DMS53 treated with DMSO at 0.1 percent for 48 hours (cell line): ENCODE results near the gene TXNDC5.

Source experiments
- DNase-seq: peaks from one replicate; lab custom pipeline; 2025; ENCODE audit not compliant: unreplicated experiment; lab: John Stamatoyannopoulos, UW

The TXNDC5 gene

DNA sequence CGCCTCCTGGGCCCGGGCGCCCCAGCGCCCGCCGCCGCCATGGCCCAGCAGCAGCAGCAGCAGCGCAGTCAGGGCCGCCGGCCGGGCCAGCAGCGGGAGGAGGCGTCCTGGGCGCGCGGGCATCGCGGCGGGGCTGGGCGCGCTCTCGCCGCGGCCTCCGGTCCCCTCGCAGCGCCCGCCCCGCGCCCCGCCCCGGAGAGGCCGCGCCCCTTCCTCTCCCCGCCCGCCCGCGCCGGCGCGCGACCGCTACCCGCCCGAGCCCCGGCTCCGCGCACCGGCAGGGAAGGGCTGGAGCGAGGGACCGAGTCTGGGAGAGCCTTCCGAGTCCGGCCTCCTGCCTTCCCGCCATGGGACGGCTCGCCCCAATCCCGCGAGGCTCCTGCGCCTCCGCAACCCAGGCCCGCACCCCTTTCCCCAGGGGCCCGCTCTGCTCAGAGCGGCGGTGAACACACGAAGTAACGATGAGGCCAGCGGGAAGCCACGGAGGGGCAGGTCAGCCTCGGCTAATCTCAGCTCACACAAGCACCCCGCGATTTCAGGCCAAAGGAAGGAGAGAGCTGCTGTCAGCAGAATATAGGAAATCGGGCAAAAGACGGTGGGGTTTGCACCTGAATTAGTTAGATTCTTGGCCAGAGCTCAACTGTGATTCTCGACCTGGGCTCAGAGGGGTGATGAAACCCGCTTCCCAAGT is at the start of gene TXNDC5:
TXNDC5 (minus strand) TSS at position 135 of the 691 bp plus-strand sequence; CDS start at position 123, 12 bp downstream.
- peak; percentile 76 for DNase-seq

- no peak for DNase-seq
These were observed 49.6 kb upstream of the TXNDC5 start for GRCh38 chr6:7960141-7960540.

- DNase-seq, result peak; percentile 33
These were observed 48.9 kb upstream of the TXNDC5 start for GRCh38 chr6:7959453-7959852.

DNA sequence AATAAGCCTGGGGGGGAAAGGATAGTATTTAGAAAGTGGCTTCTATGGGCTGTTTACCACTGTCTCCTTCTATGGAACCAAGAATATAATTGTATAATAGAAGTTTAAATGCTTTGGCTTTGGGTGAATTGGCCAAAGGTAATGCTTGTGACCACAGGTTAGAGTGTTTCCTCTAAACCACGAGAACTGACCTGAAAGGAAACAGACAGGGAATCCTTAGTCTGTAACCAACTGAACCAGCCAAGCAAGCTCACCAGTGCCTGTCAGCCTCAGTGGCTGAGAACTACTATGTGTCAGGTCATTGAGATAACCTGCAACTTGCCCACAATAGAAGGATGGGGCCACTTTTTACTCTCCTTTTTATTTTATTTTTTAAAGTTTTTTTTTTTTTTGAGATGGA is 47.9 kb upstream of the TXNDC5 start:
- DNase-seq, result no peak

DNA sequence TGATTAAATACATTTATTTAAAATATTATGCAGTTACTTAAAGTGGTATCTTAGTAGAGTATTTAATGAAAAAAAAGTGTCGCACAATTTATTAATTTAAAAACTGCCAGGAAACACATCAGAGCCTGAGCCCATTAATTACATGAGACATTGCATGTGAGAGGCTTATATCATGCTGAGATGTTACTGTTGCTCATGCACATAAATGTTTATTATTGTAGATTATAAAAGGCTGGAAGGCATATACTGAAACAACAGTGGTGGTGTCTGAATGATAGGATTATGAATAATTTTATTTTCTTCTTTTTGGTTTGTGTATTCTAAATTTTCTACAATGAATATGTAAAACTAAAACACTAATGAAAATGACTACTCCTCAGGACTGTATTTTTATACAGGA is 45.7 kb upstream of the TXNDC5 start:
- DNase-seq, result no peak

GRCh38 chr6:7954477-7955200 is 44.1 kb upstream of the TXNDC5 start:
- DNase-seq, result no peak

DNA sequence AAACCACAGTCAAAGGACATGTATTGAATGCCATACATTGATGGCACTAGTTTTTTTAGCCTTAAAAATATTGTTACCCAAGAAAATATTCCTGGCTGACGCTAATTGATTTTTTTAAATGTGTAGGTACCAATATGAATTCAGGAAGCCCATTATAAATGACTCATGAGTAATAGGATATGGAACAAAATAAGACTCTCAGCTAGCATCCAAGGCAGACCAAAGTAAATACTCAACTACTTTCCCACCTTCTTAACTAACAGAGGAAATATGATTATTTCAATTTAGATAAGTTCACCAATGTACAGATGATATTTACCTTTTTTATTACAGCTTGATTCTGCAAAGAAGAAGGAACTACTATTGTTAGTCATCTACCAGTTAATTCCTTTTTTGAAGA is 43.2 kb upstream of the TXNDC5 start:
- no peak for DNase-seq

DNA sequence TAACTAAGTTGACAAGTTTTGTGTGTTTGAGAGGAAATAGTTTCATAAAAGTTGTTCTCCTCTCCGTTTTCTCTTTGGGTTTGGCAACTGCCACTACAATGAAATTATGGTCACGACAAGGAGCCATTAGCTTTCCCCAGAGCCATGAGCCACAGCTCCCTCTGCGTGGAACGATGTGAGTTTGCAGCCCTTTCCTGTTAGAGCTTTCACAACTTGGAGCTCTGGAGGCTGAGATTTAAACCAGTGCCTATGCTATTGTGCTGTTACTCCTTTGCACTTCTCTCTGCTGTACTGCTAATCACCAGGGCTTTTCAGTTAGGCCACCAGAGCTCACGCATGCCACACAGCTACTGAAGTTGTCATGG is 29.3 kb upstream of the TXNDC5 start:
- DNase-seq, result no peak

- DNase-seq, result peak; percentile 67
These were observed 28.7 kb upstream of the TXNDC5 start for GRCh38 chr6:7939184-7939863.

DNA sequence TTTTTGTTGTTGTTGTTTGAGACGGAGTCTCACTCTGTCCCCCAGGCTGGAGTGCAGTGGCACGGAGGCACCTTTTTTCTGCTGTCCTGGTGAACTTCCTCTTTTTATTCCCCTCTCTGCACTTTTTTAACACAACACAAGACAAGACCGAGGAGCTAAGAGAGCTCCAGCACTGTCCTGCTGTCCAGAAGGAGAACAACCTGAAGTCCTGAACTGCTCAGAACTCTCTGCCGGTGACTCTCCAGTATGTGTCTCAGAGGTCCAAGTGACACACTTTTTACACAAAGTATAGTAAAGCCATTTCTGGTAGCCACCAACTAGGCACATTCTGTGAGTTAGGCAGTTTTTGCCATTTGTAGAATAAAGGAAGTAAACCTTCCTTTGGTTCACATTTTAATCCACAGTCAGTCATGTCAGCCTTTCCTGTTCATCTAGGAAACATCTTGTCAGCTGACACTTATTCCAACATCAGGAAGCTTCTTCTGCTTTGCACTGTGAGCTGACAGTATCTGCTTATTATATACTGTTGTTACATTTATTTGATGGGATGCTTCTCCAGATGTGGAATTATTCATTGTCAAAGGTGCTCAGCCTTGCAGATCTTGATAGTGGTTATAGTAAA is 28.1 kb upstream of the TXNDC5 start:
- no peak for DNase-seq

DNA sequence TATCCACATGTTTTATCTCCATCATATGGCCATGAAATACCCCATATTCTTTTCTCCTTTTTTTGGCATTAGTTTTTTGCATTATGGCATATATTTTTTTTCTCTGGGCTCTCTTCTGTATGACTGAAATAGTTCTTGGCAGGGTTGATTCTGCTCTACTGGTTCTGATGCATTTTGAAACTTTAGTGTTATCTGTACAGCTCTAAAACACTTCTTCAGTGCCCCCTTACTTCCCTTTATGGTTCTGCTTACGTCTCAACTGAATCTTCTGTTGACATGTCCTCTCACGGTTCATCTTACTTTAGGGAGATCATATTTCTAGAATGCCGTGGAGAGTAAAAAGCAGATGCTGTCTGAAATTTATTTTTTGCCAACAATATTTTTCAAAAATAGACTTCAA is 23.2 kb upstream of the TXNDC5 start:
- DNase-seq, result no peak

- no peak for DNase-seq
These were observed 22.0 kb upstream of the TXNDC5 start for GRCh38 chr6:7932625-7933024.

- no peak for DNase-seq
These were observed 14.3 kb upstream of the TXNDC5 start for GRCh38 chr6:7924867-7925266.

GRCh38 chr6:7922596-7922995 is 12.0 kb upstream of the TXNDC5 start:
- DNase-seq, result no peak

DNA sequence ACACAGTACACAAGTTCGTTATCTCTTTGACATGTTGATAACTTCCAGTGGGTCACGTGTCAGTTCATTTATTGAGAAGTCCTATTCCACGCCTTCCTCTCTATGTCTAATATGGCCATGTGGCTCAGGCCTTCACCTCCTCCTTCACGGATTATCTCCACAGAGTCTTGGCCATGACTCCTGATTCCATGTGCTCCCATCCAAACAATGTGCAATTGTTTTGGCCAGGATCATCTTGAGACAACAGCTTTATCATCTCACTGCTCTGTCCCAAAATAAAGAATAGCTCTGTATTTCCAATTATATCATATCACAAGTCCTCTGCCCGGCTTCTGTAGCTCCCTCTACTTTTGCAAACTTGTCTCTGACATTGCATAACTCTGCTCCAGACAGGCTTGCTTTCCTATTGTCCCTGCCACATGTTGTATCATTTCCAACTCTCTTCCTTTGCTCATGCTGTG is 11.1 kb upstream of the TXNDC5 start:
- DNase-seq, result no peak

DNA sequence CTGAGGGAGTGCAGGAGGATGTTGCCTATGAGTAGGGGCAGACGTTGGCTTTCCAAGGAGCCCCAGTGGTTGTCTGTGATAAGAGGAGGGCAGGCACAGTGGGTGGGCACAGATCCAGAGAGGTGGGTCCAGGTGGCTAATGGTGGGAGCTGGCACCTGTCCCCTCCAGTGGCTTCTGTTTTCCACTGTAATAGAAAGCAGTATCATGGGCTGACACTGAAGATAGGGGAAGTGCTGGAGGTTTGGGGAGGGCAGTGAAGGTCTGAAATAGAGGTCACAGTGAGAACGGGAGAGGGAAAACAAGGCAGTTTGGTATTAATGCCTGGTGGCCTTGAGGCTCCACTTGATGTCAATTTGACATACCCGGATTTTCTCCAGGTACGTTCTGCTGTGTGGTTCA is 10.5 kb upstream of the TXNDC5 start:
- DNase-seq, result no peak

DNA sequence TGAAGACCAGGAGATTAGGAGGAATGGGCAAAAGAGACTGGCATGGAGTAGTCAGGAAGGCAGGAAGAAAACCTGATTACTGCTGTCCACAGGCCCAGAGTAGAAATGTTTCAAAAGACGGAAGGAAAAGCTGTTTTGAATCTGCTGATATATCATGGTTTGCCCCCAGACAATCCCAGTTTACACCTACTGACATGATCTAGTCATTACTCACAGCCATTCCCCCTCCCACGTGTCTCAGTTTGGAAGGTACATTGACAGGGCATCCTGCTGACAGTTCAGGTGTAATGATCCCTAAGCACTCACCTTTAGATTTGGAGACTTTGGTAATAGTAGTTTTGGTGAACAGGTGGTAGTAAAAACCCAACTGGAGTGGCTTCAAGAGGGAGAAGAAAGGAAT is 9.8 kb upstream of the TXNDC5 start:
- DNase-seq, result no peak

DNA sequence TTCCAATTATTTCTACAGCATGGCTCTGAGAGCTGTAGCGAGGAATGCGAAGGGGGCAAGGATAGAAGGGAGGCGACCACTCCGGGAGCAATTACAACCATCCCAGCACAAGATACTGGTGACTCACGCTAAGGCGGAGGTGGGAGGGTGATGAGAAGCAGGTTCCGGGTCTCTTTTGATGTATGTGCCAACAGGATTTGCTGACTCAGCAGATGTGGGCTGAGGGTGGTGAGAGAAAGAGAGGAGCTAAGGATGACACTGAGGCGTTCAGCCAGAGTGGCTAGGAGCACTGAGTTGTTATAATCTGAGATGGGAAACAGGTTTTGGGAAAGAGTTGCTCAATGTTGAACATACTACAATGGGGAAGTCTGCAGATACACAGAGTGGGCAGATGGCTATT is 9.3 kb upstream of the TXNDC5 start:
- DNase-seq, result no peak

DNA sequence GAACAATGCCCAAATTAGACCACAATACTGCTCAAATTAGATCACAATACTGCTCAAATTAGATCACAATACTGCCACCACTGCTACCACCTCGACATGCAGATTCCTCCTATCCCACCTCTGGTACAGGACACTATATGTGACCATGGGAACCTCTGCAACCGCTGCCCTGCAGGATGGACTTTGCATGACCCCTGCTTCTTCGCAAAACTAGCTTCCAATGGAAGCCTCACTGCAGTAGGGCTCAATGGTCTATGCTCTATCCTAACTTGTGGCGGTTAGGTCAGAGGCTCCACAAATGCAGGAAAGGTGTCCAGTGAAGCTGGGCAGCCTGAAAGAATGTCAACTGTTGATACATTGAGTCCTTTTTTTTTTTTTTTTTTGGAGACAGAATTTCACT is 7.8 kb upstream of the TXNDC5 start:
- no peak for DNase-seq

DNA sequence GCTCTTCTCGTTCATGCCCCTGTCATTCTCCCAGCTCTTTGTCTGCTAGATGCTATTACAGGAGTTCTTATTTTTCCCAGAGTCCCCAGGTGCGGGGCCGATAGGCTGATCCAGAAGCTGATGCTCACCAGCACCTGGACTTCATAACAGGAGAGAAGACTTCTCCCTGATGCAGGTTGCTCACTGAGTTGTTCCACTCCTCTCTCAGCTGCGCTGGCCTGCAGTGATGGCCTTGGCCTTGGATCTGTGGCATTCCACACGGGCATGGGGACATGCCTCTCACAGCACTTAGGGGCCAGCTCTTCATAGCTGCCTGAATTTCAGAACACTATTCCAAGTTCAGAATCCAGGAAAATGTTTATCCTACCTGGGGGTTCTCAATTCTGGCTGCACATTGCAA is 7.1 kb upstream of the TXNDC5 start:
- no peak for DNase-seq

DNA sequence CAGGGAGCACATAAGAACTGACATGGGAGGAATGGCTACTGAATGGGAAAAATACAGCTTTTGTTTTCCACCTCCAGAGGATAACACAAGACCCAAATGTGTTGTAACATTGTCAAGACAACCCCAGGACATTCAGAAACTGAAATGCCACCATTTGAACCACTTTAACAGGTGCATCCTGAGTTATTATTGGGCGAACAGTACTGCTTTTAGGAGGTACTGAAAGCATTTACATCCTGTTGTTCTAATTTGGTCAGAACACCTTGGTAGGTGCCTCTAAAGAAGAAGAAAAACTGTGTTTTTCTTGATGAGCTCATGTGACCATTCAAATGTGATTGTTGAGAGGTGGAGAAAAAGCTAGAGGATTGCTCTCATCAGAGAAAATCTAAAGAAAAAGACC is 6.4 kb upstream of the TXNDC5 start:
- DNase-seq, result no peak
